GM12801 (cell line): ENCODE measurements around the gene SRRM3.

ENCODE experiments used
- TF ChIP-seq, protein P1 (sequence below): IDR thresholded peaks from one replicate; pipeline ENCODE4 v1.5.1; 2011; ENCODE audit warnings: control low read depth; ENCODE audit not compliant: insufficient read length; ENCODE audit errors: extremely low read depth

SRRM3 gene

DNA sequence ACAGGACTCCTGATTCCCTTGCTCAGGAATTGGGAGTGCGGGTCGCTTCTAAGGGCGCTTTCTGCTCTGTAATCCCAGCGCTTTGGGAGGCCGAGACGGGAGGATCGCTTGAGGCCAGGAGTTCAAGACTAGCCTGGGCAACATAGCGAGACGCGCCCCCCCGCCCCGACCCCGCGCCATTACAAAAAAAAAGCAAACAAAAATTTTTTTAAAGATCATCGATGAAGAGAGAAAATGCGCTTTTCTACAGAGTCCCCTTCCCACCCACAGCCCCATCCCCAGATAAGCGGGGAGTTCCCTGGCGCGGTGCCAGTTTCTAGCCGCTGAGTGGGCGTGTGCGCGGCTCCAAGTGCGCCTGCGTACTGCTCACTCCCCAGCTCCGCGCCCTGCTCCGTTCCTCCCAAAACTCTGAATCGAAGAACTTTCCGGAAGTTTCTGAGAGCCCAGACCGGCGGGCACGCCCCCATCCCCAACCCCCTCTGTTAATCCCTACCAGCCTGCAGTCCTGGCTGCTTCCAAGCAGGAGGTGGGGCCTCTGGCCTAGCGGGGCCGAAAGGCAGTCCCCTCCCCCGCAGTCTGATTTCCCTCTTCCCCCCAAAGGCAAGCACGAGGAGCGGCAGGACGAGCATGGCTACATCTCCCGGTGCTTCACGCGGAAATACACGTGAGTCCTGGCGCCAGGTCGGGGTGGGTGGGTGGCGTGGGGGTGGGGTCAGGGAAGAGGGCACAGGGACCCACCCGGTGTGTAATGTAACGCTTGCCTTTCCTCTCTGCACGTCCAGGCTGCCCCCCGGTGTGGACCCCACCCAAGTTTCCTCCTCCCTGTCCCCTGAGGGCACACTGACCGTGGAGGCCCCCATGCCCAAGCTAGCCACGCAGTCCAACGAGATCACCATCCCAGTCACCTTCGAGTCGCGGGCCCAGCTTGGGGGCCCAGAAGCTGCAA lies 101.8 kb downstream of the SRRM3 start:
- TF ChIP-seq, protein P1, sequence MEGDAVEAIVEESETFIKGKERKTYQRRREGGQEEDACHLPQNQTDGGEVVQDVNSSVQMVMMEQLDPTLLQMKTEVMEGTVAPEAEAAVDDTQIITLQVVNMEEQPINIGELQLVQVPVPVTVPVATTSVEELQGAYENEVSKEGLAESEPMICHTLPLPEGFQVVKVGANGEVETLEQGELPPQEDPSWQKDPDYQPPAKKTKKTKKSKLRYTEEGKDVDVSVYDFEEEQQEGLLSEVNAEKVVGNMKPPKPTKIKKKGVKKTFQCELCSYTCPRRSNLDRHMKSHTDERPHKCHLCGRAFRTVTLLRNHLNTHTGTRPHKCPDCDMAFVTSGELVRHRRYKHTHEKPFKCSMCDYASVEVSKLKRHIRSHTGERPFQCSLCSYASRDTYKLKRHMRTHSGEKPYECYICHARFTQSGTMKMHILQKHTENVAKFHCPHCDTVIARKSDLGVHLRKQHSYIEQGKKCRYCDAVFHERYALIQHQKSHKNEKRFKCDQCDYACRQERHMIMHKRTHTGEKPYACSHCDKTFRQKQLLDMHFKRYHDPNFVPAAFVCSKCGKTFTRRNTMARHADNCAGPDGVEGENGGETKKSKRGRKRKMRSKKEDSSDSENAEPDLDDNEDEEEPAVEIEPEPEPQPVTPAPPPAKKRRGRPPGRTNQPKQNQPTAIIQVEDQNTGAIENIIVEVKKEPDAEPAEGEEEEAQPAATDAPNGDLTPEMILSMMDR, result no peak

DNA sequence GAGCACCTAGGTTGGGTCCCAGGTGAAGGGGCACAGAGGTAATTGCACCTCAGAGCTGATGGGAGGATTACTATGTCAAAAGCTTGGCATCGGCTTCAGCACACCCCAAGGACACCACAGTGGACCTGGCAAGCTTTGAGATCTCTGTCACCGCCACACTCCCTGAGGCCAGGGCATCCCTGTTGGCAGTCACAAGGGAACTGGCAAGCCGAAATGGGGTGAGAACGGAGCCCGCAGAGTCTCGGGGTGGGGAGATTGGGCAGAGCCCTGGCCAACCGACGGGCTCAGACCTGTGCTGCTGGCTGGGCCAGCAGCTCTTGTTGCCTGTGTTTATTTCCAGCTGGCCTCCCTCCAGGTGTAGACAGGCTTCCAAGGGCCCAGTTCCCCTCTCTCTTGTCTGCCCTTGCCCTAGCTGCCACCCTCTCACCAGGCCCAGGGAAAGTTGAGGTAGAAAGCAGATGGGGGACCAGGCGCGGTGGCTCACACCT lies 103.2 kb downstream of the SRRM3 start:
- TF ChIP-seq, protein P1, result no peak

DNA sequence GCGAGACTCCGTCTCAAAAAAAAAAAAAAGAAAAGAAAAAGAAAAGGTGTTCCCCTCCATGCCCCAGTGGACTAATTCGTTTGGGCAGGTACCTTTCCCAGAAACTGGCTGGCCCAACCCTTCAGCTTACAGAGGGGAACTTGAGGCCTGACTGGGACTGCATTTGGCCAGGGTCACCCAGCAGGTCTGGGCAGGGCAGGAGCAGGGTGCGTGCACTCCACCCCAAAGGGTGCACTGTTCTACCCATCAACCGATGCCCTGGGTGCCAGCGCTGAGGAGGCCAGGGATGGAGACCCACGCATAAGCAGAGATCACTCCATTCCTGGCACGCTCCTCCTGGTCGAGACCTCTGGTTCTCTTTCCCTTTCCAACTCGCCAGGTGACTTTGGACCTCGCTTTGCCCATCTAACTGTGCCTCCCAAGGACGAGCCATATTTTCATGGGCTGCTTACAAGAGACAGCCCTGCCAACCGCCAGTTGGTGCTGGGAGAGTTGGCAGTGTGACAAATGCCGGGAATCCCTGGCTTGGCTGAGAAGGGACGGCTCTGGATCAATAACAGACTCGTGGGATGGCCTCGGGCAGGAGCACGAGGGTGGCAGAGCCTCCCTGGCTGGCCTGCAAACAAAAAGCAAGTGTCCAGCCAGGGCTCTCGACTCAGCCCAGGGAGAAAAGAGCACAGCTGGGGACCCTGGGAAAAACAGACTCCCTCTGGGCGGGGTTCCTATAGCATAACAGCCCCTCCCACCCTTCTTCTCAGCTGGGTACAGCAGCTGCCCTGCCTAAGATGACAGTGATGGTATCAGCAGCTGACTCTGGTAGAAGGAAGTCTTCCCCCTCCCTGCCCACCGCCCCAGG lies 108.6 kb downstream of the SRRM3 start:
- TF ChIP-seq, protein P1, result no peak

DNA sequence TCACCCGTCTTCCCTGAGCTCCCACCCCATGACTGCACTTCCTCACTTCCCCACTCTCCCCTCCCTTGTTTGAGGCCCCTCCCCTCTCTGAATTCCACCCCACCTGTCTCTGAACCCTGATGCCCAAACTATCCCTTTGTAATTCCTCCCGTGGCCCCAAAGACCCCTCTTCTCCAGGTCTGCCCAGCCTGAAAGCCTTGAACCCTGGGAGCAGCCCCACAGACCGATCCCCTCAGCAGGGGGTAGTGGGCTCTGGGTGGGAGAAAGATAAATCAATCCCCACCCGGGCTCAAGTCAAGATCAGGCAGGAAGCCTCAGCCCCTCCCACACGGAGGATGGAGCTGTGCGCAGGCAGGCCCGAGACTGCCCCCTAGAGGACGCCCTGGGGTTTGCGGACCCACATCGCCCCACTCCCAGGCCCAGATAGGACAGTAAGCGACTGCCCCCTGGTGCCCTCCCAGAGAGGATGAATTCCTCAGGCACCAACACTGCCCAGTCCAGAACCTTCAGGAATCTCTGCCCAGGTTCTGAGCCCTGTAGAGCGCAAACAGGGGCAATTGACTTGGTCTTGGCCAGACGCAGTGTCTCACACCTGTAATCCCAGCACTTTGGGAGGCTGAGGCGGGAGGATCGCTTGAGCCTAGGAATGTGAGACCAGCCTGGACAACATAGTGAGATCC lies 112.5 kb downstream of the SRRM3 start:
- TF ChIP-seq, protein P1, result peak; percentile 79

- TF ChIP-seq, protein P1, result no peak
Measured at GRCh38 chr7:76315364-76315763, 113.7 kb downstream of the SRRM3 start.

GRCh38 chr7:76316984-76317781 lies 115.5 kb downstream of the SRRM3 start:
- TF ChIP-seq, protein P1, result no peak
